GM19239 (cell line): ENCODE measurements around the gene PCYT1A.
"Not testable (repeated sequence)": the region's sequence is repeated elsewhere in the genome, so short reads cannot be mapped to it uniquely, and the experiment has no call there.

Experiments
- DNase-seq: peaks from one replicate; pipeline ENCODE4 v3.0.0; 2011; ENCODE audit warnings: low spot score; ENCODE audit not compliant: insufficient read length
- FAIRE-seq: peaks from 2 replicates; lab custom pipeline; 2011; peaks lifted over from hg19 to GRCh38; lab: Jason Lieb, UNC

PCYT1A gene

GRCh38 chr3:196198081-196198675 lies 89.3 kb downstream of the PCYT1A start:
- FAIRE-seq (no peak), DNase-seq (no peak)

- FAIRE-seq (no peak), DNase-seq (no peak)
Measured at GRCh38 chr3:196197524-196197923, 90.0 kb downstream of the PCYT1A start.

GRCh38 chr3:196195664-196196265 lies 91.8 kb downstream of the PCYT1A start:
- no peak for DNase-seq
- FAIRE-seq, result no peak

- DNase-seq, result no peak
- no peak for FAIRE-seq
Measured at GRCh38 chr3:196194542-196194915, 93.0 kb downstream of the PCYT1A start.

- FAIRE-seq, result no peak
- DNase-seq, result no peak
Measured at GRCh38 chr3:196193736-196194541, 93.6 kb downstream of the PCYT1A start.

GRCh38 chr3:196193133-196193735 lies 94.3 kb downstream of the PCYT1A start:
- DNase-seq, result no peak
- FAIRE-seq, result no peak

- DNase-seq, result no peak
- no peak for FAIRE-seq
Measured at GRCh38 chr3:196192524-196193051, 94.9 kb downstream of the PCYT1A start.

- peak; percentile 49 for FAIRE-seq
Measured at GRCh38 chr3:196192036-196192523, 95.4 kb downstream of the PCYT1A start.

GRCh38 chr3:196189566-196190347 lies 97.8 kb downstream of the PCYT1A start:
- DNase-seq (no peak), FAIRE-seq (no peak)

More at GRCh38 chr3:196192036-196192523, 95.4 kb downstream of the PCYT1A start:
- DNase-seq, result no peak

- FAIRE-seq (peak; percentile 59), DNase-seq (no peak)
Measured at GRCh38 chr3:196186651-196187573, 100.6 kb downstream of the PCYT1A start.

- FAIRE-seq (no peak), DNase-seq (no peak)
Measured at GRCh38 chr3:196184881-196185280, 102.6 kb downstream of the PCYT1A start.

GRCh38 chr3:196184169-196184432 lies 103.4 kb downstream of the PCYT1A start:
- not testable (repeated sequence) for FAIRE-seq, DNase-seq

GRCh38 chr3:196181127-196181546 lies 106.4 kb downstream of the PCYT1A start:
- no peak for DNase-seq
- no peak for FAIRE-seq

GRCh38 chr3:196180346-196180745 lies 107.2 kb downstream of the PCYT1A start:
- FAIRE-seq (no peak), DNase-seq (no peak)
